ENCODE results near the gene KRIT1.

KRIT1 gene

GRCh38 chr7:92266415-92267241 lies 20.9 kb upstream of the KRIT1 start:
- TF ChIP-seq, protein P1, sequence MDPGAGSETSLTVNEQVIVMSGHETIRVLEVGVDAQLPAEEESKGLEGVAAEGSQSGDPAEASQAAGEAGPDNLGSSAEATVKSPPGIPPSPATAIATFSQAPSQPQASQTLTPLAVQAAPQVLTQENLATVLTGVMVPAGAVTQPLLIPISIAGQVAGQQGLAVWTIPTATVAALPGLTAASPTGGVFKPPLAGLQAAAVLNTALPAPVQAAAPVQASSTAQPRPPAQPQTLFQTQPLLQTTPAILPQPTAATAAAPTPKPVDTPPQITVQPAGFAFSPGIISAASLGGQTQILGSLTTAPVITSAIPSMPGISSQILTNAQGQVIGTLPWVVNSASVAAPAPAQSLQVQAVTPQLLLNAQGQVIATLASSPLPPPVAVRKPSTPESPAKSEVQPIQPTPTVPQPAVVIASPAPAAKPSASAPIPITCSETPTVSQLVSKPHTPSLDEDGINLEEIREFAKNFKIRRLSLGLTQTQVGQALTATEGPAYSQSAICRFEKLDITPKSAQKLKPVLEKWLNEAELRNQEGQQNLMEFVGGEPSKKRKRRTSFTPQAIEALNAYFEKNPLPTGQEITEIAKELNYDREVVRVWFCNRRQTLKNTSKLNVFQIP (CRISPR knock-in tag; IDR thresholded peaks at IDR 0.05; ENCODE audit: borderline replicate concordance, low read depth), result no peak
- TF ChIP-seq PATZ1 (CRISPR knock-in tag; IDR thresholded peaks at IDR 0.05; ENCODE audit: borderline replicate concordance), result no peak
- TF ChIP-seq TOX (CRISPR knock-in tag; IDR thresholded peaks at IDR 0.05; ENCODE audit: borderline replicate concordance), result no peak
- no peak for TF ChIP-seq TCF4 (CRISPR knock-in tag; IDR thresholded peaks at IDR 0.05; ENCODE audit: borderline replicate concordance)
- no peak for TF ChIP-seq BACH2 (CRISPR knock-in tag; IDR thresholded peaks at IDR 0.05; ENCODE audit: borderline replicate concordance)
- TF ChIP-seq TSHZ2 (CRISPR knock-in tag; IDR thresholded peaks at IDR 0.05), result no peak
- no peak for ATAC-seq

DNA sequence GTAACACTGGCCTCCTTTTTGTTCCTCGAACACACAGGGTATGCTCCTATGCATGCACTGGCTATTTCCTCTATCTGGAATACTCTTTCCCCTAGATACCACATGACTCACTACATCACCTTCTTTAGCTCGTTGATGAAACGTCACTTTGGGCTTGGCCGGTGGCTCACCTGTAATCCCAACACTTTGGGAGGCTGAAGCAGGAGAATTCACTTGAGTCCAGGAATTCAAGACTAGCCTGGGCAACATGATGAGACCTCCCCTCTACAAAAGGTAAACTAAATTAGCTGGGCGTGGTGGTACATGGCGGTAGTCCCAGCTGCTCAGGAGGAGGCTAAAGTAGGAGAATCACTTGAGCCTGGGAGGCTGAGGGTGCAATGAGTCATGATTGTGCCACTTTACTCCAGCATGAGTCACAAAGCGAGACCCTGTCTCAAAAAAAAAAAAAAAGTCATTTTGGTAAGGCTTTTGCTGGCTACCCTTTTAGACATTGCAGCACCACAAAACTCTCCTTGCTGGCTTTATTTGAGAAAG lies 14.6 kb upstream of the KRIT1 start:
- no peak for TF ChIP-seq ZFP3 (CRISPR knock-in tag; IDR thresholded peaks at IDR 0.05)
- TF ChIP-seq ZFP30 (CRISPR knock-in tag; IDR thresholded peaks at IDR 0.05), result no peak
- TF ChIP-seq TSHZ2 (CRISPR knock-in tag; IDR thresholded peaks at IDR 0.05), result no peak
- no peak for TF ChIP-seq ZC3H10 (CRISPR knock-in tag; IDR thresholded peaks at IDR 0.05)
- TF ChIP-seq ARNTL (CRISPR knock-in tag; IDR thresholded peaks at IDR 0.05; ENCODE audit: borderline replicate concordance, low read depth), result no peak
- TF ChIP-seq ZNF565 (CRISPR knock-in tag; conservative IDR thresholded peaks at IDR 0.05; ENCODE audit: low read depth), result no peak
- TF ChIP-seq GLIS3 (CRISPR knock-in tag; IDR thresholded peaks at IDR 0.05), result no peak
- no peak for TF ChIP-seq ESRRG (CRISPR knock-in tag; IDR thresholded peaks at IDR 0.05)
- TF ChIP-seq, protein P1 (CRISPR knock-in tag; IDR thresholded peaks at IDR 0.05; ENCODE audit: borderline replicate concordance, low read depth), result no peak
- TF ChIP-seq ISL1 (CRISPR knock-in tag; IDR thresholded peaks at IDR 0.05), result no peak
- no peak for TF ChIP-seq ZNF70 (CRISPR knock-in tag; IDR thresholded peaks at IDR 0.05)
- TF ChIP-seq CSDC2 (CRISPR knock-in tag; IDR thresholded peaks at IDR 0.05), result no peak
- TF ChIP-seq CREB5 (CRISPR knock-in tag; IDR thresholded peaks at IDR 0.05; ENCODE audit: low read depth), result no peak
- TF ChIP-seq PPARA (CRISPR knock-in tag; IDR thresholded peaks at IDR 0.05; ENCODE audit: borderline replicate concordance), result no peak
- TF ChIP-seq PATZ1 (CRISPR knock-in tag; IDR thresholded peaks at IDR 0.05; ENCODE audit: borderline replicate concordance), result no peak
- ATAC-seq, result no peak

Measured in SK-N-SH treated with all-trans-retinoic acid at 6 μM for 48 hours (cell line).